Activated naive CD4-positive, alpha-beta T cell treated with anti-CD3 and anti-CD28 coated beads, Interleukin-2, amount 10 ng/mL, durations not matched to agents 7 days and 5 days (primary cell): ENCODE results near the gene SETDB2.

Experiments used
- CTCF ChIA-PET: fragments of 350-600 bp; sonication (Branson Sonifier 250); formaldehyde crosslinking; loops from one replicate; lab custom pipeline; 2021; ENCODE audit warnings: antibody characterized with exemption; lab: Charles Lee
- DNase-seq: peaks from one replicate; pipeline ENCODE4 v3.0.0-alpha.2; 2020
- H3K27ac Mint-ChIP-seq: one replicate; pipeline ENCODE4 v1.8.0; 2021; ENCODE audit warnings: mild to moderate bottlenecking, moderate library complexity, mixed read lengths
- H3K27me3 Mint-ChIP-seq: one replicate; pipeline ENCODE4 v1.8.0; 2021; ENCODE audit warnings: mild to moderate bottlenecking, mixed read lengths
- H3K36me3 Mint-ChIP-seq: one replicate; pipeline ENCODE4 v1.8.0; 2021; ENCODE audit warnings: mixed read lengths
- H3K4me1 Mint-ChIP-seq: one replicate; pipeline ENCODE4 v1.8.0; 2021; ENCODE audit warnings: mixed read lengths
- H3K4me3 Mint-ChIP-seq: one replicate; pipeline ENCODE4 v1.8.0; 2021; ENCODE audit warnings: mild to moderate bottlenecking, moderate library complexity, mixed read lengths
- H3K9me3 Mint-ChIP-seq: one replicate; pipeline ENCODE4 v1.8.0; 2021; ENCODE audit warnings: mixed read lengths

Gene SETDB2

DNA sequence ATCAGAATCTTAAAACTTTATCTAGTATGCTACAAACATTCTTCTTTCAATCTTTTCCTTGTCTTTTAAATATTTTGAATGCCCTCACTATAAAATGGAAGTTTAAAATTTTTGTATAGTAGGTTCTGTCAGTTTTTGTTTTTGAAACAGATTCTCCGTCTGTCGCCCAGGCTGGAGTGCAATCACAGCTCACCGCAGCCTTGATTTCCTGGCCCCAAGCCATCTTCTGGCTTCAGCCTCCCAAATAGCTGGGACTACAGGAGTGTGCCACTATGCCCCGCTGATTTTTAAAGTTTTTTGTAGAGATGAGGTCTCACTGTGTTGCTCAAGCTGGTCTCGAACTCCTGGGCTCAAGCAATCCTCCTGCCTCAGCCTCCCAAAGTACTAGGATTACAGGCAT lies 72.4 kb downstream of the SETDB2 start:
- CTCF ChIA-PET, result no interaction called here
- Mint-ChIP-seq H3K4me1 (no peaks in the 10 kb centered on the region), H3K4me3 (no peak overlapping the region), H3K27ac (no peak overlapping the region), H3K36me3 (peaks cover 61% of the 10 kb centered on the region), H3K9me3 (no peaks in the 10 kb centered on the region), H3K27me3 (no peaks in the 10 kb centered on the region)
- DNase-seq, result no peak

DNA sequence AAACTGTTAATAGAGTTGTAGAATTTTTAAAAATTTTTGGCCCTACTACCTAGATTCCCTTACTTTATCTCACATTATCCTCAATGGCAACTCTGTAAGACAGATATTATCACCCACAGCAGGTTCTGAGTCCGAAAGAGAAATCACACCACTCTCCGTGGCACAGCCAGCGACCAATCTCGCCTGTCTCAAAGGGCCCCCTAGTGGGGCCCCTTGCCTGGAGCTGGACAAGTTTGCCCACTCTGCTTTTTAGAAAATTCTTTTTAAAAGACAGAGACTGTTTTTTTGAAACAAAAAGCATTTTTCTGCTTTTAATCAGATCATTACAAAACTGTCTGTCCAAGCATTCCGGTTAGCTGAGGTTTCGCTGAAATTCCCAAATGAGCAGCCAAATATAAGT lies 73.4 kb downstream of the SETDB2 start:
- H3K27ac Mint-ChIP-seq, result no peak overlapping the region
- no peaks in the 10 kb centered on the region for H3K27me3 Mint-ChIP-seq
- peaks cover 57% of the 10 kb centered on the region for H3K36me3 Mint-ChIP-seq
- H3K4me3 Mint-ChIP-seq, result no peak overlapping the region
- DNase-seq, result peak; percentile 22
- H3K9me3 Mint-ChIP-seq, result no peaks in the 10 kb centered on the region
- H3K4me1 Mint-ChIP-seq, result no peaks in the 10 kb centered on the region
- CTCF ChIA-PET, result no interaction called here

- CTCF ChIA-PET, result no interaction called here
- H3K4me1 Mint-ChIP-seq, result no peaks in the 10 kb centered on the region
- peaks cover 42% of the 10 kb centered on the region for H3K36me3 Mint-ChIP-seq
- DNase-seq, result no peak
- H3K27me3 Mint-ChIP-seq, result no peaks in the 10 kb centered on the region
- H3K4me3 Mint-ChIP-seq, result no peak overlapping the region
- no peak overlapping the region for H3K27ac Mint-ChIP-seq
- H3K9me3 Mint-ChIP-seq, result no peaks in the 10 kb centered on the region
These were observed 77.2 kb downstream of the SETDB2 start for GRCh38 chr13:49521224-49521623.

DNA sequence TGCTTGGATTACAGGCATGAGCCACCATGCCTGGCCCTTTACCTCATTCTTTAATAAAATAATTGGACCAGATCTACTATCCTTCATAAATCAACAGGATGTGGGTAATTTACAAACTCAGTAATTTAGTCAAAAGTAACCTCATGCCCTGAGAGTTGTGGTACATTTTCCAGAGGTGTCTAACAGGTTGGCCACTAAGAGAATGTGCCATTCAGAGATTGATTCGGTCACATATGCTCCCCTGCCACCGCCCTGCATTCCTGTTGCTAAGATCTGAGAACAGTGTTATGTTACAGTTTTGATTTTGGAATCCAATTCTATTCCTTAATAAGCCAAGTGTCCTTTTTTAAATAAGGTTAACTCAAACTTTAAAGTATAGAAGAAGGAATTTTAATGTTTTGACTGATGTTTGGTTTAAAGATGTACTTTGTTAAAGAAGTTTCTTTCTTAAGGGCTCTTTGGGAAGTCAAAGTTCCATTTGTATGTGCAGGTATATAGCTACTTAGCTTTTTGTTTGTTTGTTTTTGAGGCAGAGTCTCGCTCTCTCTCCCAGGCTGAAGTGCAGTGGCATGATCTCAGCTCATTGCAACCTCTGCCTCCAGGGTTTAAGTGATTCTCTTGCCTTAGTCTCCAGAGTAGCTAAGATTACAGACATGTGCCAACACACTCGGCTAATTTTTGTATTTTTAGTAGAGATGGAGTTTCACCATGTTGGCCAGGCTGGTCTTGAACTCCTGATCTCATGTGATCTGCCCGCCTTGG lies 80.8 kb downstream of the SETDB2 start:
- Mint-ChIP-seq H3K9me3 (no peaks in the 10 kb centered on the region), H3K4me3 (no peak overlapping the region), H3K27me3 (no peaks in the 10 kb centered on the region), H3K36me3 (peaks cover 36% of the 10 kb centered on the region), H3K27ac (no peak overlapping the region), H3K4me1 (no peaks in the 10 kb centered on the region)
- CTCF ChIA-PET, result interaction anchor here (1.4 kb wide), 1 partner anchor 15 kb away, joined by 4 read pairs; no protein-coding TSS in a partner anchor
- no peak for DNase-seq

- H3K9me3 Mint-ChIP-seq, result no peaks in the 10 kb centered on the region
- DNase-seq, result no peak
- no peaks in the 10 kb centered on the region for H3K27me3 Mint-ChIP-seq
- CTCF ChIA-PET, result no interaction called here
- no peak overlapping the region for H3K27ac Mint-ChIP-seq
- peaks cover 36% of the 10 kb centered on the region for H3K36me3 Mint-ChIP-seq
- H3K4me3 Mint-ChIP-seq, result no peak overlapping the region
- H3K4me1 Mint-ChIP-seq, result peaks cover 3% of the 10 kb centered on the region
These were observed 83.0 kb downstream of the SETDB2 start for GRCh38 chr13:49527123-49527522.

GRCh38 chr13:49528161-49528560 lies 84.1 kb downstream of the SETDB2 start:
- CTCF ChIA-PET, result interaction anchor here (1.2 kb wide), 1 partner anchor 11 kb away, joined by 4 read pairs; no protein-coding TSS in a partner anchor
- Mint-ChIP-seq H3K9me3 (no peaks in the 10 kb centered on the region), H3K27ac (no peak overlapping the region), H3K4me3 (no peak overlapping the region), H3K27me3 (no peaks in the 10 kb centered on the region), H3K36me3 (peaks cover 34% of the 10 kb centered on the region), H3K4me1 (peaks cover 12% of the 10 kb centered on the region)
- no peak for DNase-seq

- peaks cover 43% of the 10 kb centered on the region for H3K36me3 Mint-ChIP-seq
- CTCF ChIA-PET, result no interaction called here
These were observed 86.4 kb downstream of the SETDB2 start for GRCh38 chr13:49530457-49530856.

DNA sequence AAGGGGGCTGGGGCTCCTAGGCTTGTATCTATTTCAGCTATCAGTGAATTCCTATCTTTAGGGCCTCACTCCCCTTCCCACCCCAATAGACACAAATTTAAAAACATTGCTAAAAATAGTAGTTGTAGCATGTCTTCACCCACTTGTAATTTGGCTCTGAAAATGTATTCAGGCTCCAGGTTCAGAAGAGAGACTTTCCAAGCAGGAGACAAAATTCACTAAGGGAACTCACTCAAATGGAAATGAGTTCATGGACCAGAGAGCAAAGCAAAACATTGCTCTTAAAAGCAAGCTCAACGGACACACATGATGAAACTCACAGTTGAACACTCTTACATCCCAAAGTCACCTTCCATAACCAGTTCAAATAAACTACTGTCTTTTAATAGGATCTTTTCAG lies 88.5 kb downstream of the SETDB2 start:
- peaks cover 17% of the 10 kb centered on the region for H3K4me1 Mint-ChIP-seq
- CTCF ChIA-PET, result no interaction called here
- H3K27ac Mint-ChIP-seq, result peak overlapping the region; percentile 55
- H3K36me3 Mint-ChIP-seq, result peaks cover 39% of the 10 kb centered on the region
- H3K4me3 Mint-ChIP-seq, result no peak overlapping the region
- no peaks in the 10 kb centered on the region for H3K27me3 Mint-ChIP-seq
- no peak for DNase-seq
- H3K9me3 Mint-ChIP-seq, result no peaks in the 10 kb centered on the region

More at GRCh38 chr13:49530457-49530856, 86.4 kb downstream of the SETDB2 start:
- Mint-ChIP-seq H3K27me3 (no peaks in the 10 kb centered on the region), H3K4me3 (no peak overlapping the region), H3K4me1 (peaks cover 17% of the 10 kb centered on the region), H3K27ac (no peak overlapping the region), H3K9me3 (no peaks in the 10 kb centered on the region)
- no peak for DNase-seq

DNA sequence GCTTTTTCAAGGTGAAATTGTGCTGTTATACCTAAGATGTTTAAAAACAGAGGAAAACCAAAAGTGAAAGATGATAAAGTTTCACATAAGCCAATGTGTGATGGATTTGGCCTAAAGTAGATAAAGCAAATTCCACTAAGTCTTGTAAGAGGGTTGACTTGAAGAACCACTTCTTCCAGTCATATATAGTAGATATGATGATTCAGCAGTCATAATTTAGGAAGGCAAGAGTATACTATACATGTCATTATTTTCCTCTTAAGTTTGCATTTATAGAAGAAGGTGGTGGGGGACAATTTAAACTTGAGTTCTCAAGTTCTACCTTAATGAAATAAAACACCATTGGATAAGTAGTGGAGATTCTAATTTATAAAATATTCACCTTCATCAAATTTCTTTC lies 88.9 kb downstream of the SETDB2 start:
- Mint-ChIP-seq H3K4me1 (peaks cover 17% of the 10 kb centered on the region), H3K36me3 (peaks cover 42% of the 10 kb centered on the region), H3K27ac (no peak overlapping the region), H3K9me3 (no peaks in the 10 kb centered on the region), H3K4me3 (no peak overlapping the region), H3K27me3 (no peaks in the 10 kb centered on the region)
- no peak for DNase-seq
- CTCF ChIA-PET, result no interaction called here

- no peak for DNase-seq
- Mint-ChIP-seq H3K4me3 (no peak overlapping the region), H3K36me3 (peaks cover 38% of the 10 kb centered on the region)
These were observed 89.7 kb downstream of the SETDB2 start for GRCh38 chr13:49533591-49534269.

GRCh38 chr13:49536144-49536873 lies 92.2 kb downstream of the SETDB2 start:
- Mint-ChIP-seq H3K27ac (no peak overlapping the region), H3K4me1 (peaks cover 35% of the 10 kb centered on the region), H3K9me3 (no peaks in the 10 kb centered on the region), H3K36me3 (peaks cover 42% of the 10 kb centered on the region), H3K27me3 (no peaks in the 10 kb centered on the region), H3K4me3 (no peak overlapping the region)
- CTCF ChIA-PET, result interaction anchor here (1.4 kb wide), 1 partner anchor 10 kb away, joined by 3 read pairs; no protein-coding TSS in a partner anchor
- DNase-seq, result no peak

More at GRCh38 chr13:49533591-49534269, 89.7 kb downstream of the SETDB2 start:
- no peaks in the 10 kb centered on the region for H3K27me3 Mint-ChIP-seq
- CTCF ChIA-PET, result no interaction called here
- H3K27ac Mint-ChIP-seq, result no peak overlapping the region
- no peaks in the 10 kb centered on the region for H3K9me3 Mint-ChIP-seq
- H3K4me1 Mint-ChIP-seq, result peaks cover 17% of the 10 kb centered on the region

- Mint-ChIP-seq H3K4me3 (no peak overlapping the region), H3K9me3 (no peaks in the 10 kb centered on the region), H3K36me3 (peaks cover 35% of the 10 kb centered on the region), H3K27ac (no peak overlapping the region), H3K4me1 (peaks cover 27% of the 10 kb centered on the region), H3K27me3 (no peaks in the 10 kb centered on the region)
- CTCF ChIA-PET, result interaction anchor here (1.4 kb wide), 1 partner anchor 238 kb away, joined by 4 read pairs; no protein-coding TSS in a partner anchor
- DNase-seq, result no peak
These were observed 94.3 kb downstream of the SETDB2 start for GRCh38 chr13:49538404-49538803.

GRCh38 chr13:49539313-49539712 lies 95.2 kb downstream of the SETDB2 start:
- Mint-ChIP-seq H3K27me3 (no peaks in the 10 kb centered on the region), H3K4me3 (no peak overlapping the region), H3K4me1 (peaks cover 21% of the 10 kb centered on the region), H3K36me3 (peaks cover 28% of the 10 kb centered on the region), H3K9me3 (no peaks in the 10 kb centered on the region), H3K27ac (peak overlapping the region; percentile 34)
- CTCF ChIA-PET, result interaction anchor here (1.2 to 1.4 kb wide), 4 partner anchors 11 to 239 kb away, joined by 4 read pairs; no protein-coding TSS in a partner anchor
- no peak for DNase-seq

DNA sequence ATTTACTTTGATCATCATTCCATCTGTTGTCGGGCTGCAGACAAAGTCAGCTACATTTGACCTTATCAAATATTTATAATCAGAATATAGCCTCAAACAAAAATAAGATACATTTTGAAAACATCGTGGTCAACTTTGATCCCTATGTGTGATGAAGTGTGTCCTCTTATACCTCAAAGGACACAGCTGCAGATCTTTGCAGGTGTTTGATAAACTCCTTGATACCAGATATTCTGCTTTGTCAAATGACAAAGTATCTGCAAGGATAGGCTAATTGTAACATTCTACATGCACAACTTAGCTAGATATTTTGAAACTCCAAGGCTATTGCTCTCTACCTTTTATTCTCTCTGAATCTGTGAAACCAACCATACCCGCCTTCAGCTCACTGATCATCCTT lies 95.7 kb downstream of the SETDB2 start:
- peaks cover 29% of the 10 kb centered on the region for H3K36me3 Mint-ChIP-seq
- H3K4me1 Mint-ChIP-seq, result peaks cover 21% of the 10 kb centered on the region
- no peak for DNase-seq
- H3K9me3 Mint-ChIP-seq, result no peaks in the 10 kb centered on the region
- H3K4me3 Mint-ChIP-seq, result no peak overlapping the region
- CTCF ChIA-PET, result interaction anchor here (0.9 to 1.4 kb wide), 5 partner anchors 12 to 239 kb away, joined by 4 read pairs; no protein-coding TSS in a partner anchor
- H3K27ac Mint-ChIP-seq, result peak overlapping the region; percentile 34
- no peaks in the 10 kb centered on the region for H3K27me3 Mint-ChIP-seq
